Prostate gland (tissue), 2 donors: ENCODE results near the gene C1orf53.

Source experiments
- CTCF ChIP-seq, 4 experiments: fragments of 200-600 bp in 2 of 4; fragments of 450-650 bp in 2 of 4; sonication (generic) in 2 of 4; IDR thresholded peaks; 1 replicate in 3 of 4; 2 replicates in 1 of 4; pipeline ENCODE4 v1.5.1; 2016 to 2019; ENCODE audit warnings: antibody characterized with exemption in 4 of 4, mild to moderate bottlenecking in 2 of 4, moderate library complexity in 2 of 4
- POLR2A ChIP-seq: fragments of 450-650 bp; IDR thresholded peaks from one replicate; pipeline ENCODE4 v1.6.1; 2016; ENCODE audit warnings: antibody characterized with exemption, mild to moderate bottlenecking

GRCh38 chr1:197955486-197956394 is 53.3 kb downstream of the C1orf53 start:
- TF ChIP-seq CTCF (IDR thresholded peaks at IDR 0.05) (no peak), POLR2A (no peak)
